Neural progenitor cell (in vitro differentiated cells): ENCODE measurements around the gene DONSON. TPM values are rescaled to one million over a fixed set of nuclear protein-coding genes. Genes with fewer than 3 reads are reported as not detected.

ENCODE experiments used
- DNase-seq: peaks from one replicate; pipeline ENCODE4 v3.0.0-alpha.2; 2016; ENCODE audit warnings: low spot score
- H2AFZ ChIP-seq: fragments of 200-600 bp; sonication (generic); replicated peaks from 2 replicates; pipeline ENCODE4 v1.6.1; 2016; ENCODE audit warnings: antibody characterized with exemption
- H3F3A ChIP-seq: fragments of 200-600 bp; sonication (generic); 2 replicates; pipeline ENCODE4 v1.6.1; 2016; ENCODE audit warnings: antibody characterized with exemption, low read depth
- H3K27ac ChIP-seq: fragments of 200-600 bp; sonication (generic); 2 replicates; pipeline ENCODE4 v1.5.1; 2016; ENCODE audit warnings: mild to moderate bottlenecking
- H3K27me3 ChIP-seq: fragments of 200-600 bp; sonication (generic); 2 replicates; pipeline ENCODE4 v1.6.1; 2016; ENCODE audit warnings: mild to moderate bottlenecking, moderate library complexity
- H3K36me3 ChIP-seq: fragments of 200-600 bp; sonication (generic); 2 replicates; pipeline ENCODE4 v1.5.1; 2016
- H3K4me1 ChIP-seq: fragments of 200-600 bp; sonication (generic); 2 replicates; pipeline ENCODE4 v1.6.1; 2016; ENCODE audit warnings: mixed run types
- H3K4me2 ChIP-seq: fragments of 200-600 bp; sonication (generic); 2 replicates; pipeline ENCODE4 v1.6.1; 2016
- H3K4me3 ChIP-seq: fragments of 200-600 bp; sonication (generic); 2 replicates; pipeline ENCODE4 v1.5.1; 2016
- H3K79me2 ChIP-seq: fragments of 200-600 bp; sonication (generic); 2 replicates; pipeline ENCODE4 v1.6.1; 2016; ENCODE audit warnings: low read depth
- H3K9ac ChIP-seq: fragments of 200-600 bp; sonication (generic); 2 replicates; pipeline ENCODE4 v1.6.1; 2016
- H3K9me3 ChIP-seq: fragments of 200-600 bp; sonication (generic); 2 replicates; pipeline ENCODE4 v1.5.1; 2016; ENCODE audit warnings: low read depth
- H4K20me1 ChIP-seq: fragments of 200-600 bp; sonication (generic); 2 replicates; pipeline ENCODE4 v1.6.1; 2016; ENCODE audit warnings: low read depth
- H3K27ac Mint-ChIP-seq: 3 replicates; pipeline ENCODE4 v1.8.0; 2021; ENCODE audit warnings: mixed read lengths
- H3K27me3 Mint-ChIP-seq: 2 replicates; pipeline ENCODE4 v1.8.0; 2022; ENCODE audit warnings: low read depth, mild to moderate bottlenecking, inconsistent platforms, moderate library complexity, mixed read lengths; ENCODE audit not compliant: insufficient read depth
- H3K36me3 Mint-ChIP-seq: 3 replicates; pipeline ENCODE4 v1.8.0; 2021; ENCODE audit warnings: mixed read lengths
- H3K4me1 Mint-ChIP-seq: 3 replicates; pipeline ENCODE4 v1.8.0; 2021; ENCODE audit warnings: mixed read lengths
- H3K4me3 Mint-ChIP-seq: 3 replicates; pipeline ENCODE4 v1.8.0; 2021; ENCODE audit warnings: mild to moderate bottlenecking, moderate library complexity, mixed read lengths
- H3K9me3 Mint-ChIP-seq: 3 replicates; pipeline ENCODE4 v1.8.0; 2020; ENCODE audit warnings: mixed read lengths
- EZH2 ChIP-seq: fragments of 200-600 bp; sonication (generic); IDR thresholded peaks from 2 replicates; pipeline ENCODE4 v1.6.1; 2017; ENCODE audit warnings: antibody characterized with exemption, mild to moderate bottlenecking, moderate library complexity
- EZH2phosphoT487 ChIP-seq: fragments of 200-600 bp; sonication (generic); IDR thresholded peaks from 2 replicates; pipeline ENCODE4 v1.6.1; 2017; ENCODE audit warnings: antibody characterized with exemption
- total RNA-seq: library from RNA; depleted of rRNA; stranded (reverse); fragments of >200 nt; gene quantifications from 2 replicates; pipeline ENCODE4 v1.2.3, GENCODE V29; 2015; ENCODE audit warnings: low replicate concordance
- TF ChIP-seq, protein P1 (sequence below): fragments of 200-600 bp; sonication (generic); IDR thresholded peaks from 2 replicates; pipeline ENCODE4 v1.5.1; 2017; ENCODE audit warnings: antibody characterized with exemption, mild to moderate bottlenecking

DONSON gene
- total RNA-seq, 1 donor from 2014 or later = 67.8 TPM

GRCh38 chr21:33562389-33562788, 26.1 kb downstream of the DONSON start:
- Mint-ChIP-seq H3K27ac (no peak overlapping the region), H3K36me3 (peaks cover 35% of the 10 kb centered on the region), H3K27me3 (no peaks in the 10 kb centered on the region), H3K4me3 (no peak overlapping the region), H3K4me1 (no peaks in the 10 kb centered on the region), H3K9me3 (no peaks in the 10 kb centered on the region)
- Histone ChIP-seq H3K4me3 (no peak overlapping the region), H4K20me1 (peaks cover 63% of the 10 kb centered on the region), H3K9ac (no peak overlapping the region), H3K4me1 (no peaks in the 10 kb centered on the region), H3F3A (peaks cover 58% of the 10 kb centered on the region), H3K79me2 (peaks cover 80% of the 10 kb centered on the region), H3K36me3 (peaks cover 55% of the 10 kb centered on the region), H3K27me3 (no peaks in the 10 kb centered on the region), H3K27ac (no peak overlapping the region), H2AFZ (no peak overlapping the region), H3K9me3 (no peaks in the 10 kb centered on the region), H3K4me2 (no peak overlapping the region)
- TF ChIP-seq, protein P1, sequence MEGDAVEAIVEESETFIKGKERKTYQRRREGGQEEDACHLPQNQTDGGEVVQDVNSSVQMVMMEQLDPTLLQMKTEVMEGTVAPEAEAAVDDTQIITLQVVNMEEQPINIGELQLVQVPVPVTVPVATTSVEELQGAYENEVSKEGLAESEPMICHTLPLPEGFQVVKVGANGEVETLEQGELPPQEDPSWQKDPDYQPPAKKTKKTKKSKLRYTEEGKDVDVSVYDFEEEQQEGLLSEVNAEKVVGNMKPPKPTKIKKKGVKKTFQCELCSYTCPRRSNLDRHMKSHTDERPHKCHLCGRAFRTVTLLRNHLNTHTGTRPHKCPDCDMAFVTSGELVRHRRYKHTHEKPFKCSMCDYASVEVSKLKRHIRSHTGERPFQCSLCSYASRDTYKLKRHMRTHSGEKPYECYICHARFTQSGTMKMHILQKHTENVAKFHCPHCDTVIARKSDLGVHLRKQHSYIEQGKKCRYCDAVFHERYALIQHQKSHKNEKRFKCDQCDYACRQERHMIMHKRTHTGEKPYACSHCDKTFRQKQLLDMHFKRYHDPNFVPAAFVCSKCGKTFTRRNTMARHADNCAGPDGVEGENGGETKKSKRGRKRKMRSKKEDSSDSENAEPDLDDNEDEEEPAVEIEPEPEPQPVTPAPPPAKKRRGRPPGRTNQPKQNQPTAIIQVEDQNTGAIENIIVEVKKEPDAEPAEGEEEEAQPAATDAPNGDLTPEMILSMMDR = no peak
- TF ChIP-seq EZH2 (no peak), EZH2phosphoT487 (no peak)
- no peak for DNase-seq

- H3K4me3 ChIP-seq = no peak overlapping the region
- Mint-ChIP-seq H3K27me3 (peaks cover 2% of the 10 kb centered on the region), H3K4me1 (peaks cover 3% of the 10 kb centered on the region), H3K27ac (no peak overlapping the region), H3K36me3 (peaks cover 41% of the 10 kb centered on the region), H3K9me3 (no peaks in the 10 kb centered on the region), H3K4me3 (no peak overlapping the region)
- no peaks in the 10 kb centered on the region for H3K4me1 ChIP-seq
- TF ChIP-seq, protein P1 = no peak
- TF ChIP-seq EZH2 (no peak), EZH2phosphoT487 (no peak)
- H3K79me2 ChIP-seq = peaks cover 90% of the 10 kb centered on the region
- DNase-seq = no peak
- H3K4me2 ChIP-seq = no peak overlapping the region
- no peaks in the 10 kb centered on the region for H3K9me3 ChIP-seq
- H3K9ac ChIP-seq = no peak overlapping the region
- no peak overlapping the region for H3K27ac ChIP-seq
- peaks cover 71% of the 10 kb centered on the region for H4K20me1 ChIP-seq
- peaks cover 48% of the 10 kb centered on the region for H3K36me3 ChIP-seq
- H3F3A ChIP-seq = peaks cover 50% of the 10 kb centered on the region
- H2AFZ ChIP-seq = no peak overlapping the region
- H3K27me3 ChIP-seq = no peaks in the 10 kb centered on the region
Observed at GRCh38 chr21:33561373-33561772, 27.1 kb downstream of the DONSON start.

DNA sequence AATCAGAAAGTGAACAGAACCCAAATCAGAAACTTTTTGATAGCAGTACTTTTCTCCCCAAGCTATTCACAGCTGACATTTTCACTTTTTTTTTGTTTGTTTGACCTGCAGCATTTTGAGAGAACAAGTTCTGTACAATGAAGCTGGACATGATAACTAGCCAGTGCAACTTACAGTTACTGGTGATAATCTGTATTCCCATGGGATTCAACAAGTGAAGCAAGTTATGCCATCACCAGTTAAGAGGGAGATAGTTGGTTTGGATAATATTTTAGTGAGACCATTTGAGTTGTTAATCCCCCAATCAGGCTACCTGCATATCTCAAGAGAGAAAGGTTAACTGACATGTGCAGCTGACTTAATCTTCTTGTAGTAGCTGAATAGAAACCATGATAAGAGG, 27.5 kb downstream of the DONSON start:
- Histone ChIP-seq H3F3A (peaks cover 47% of the 10 kb centered on the region), H3K79me2 (peaks cover 92% of the 10 kb centered on the region), H3K4me2 (no peak overlapping the region), H3K4me1 (no peaks in the 10 kb centered on the region), H4K20me1 (peaks cover 71% of the 10 kb centered on the region), H2AFZ (no peak overlapping the region), H3K4me3 (no peak overlapping the region), H3K27me3 (no peaks in the 10 kb centered on the region), H3K27ac (no peak overlapping the region), H3K9me3 (no peaks in the 10 kb centered on the region), H3K36me3 (peaks cover 50% of the 10 kb centered on the region), H3K9ac (no peak overlapping the region)
- Mint-ChIP-seq H3K27me3 (peaks cover 2% of the 10 kb centered on the region), H3K9me3 (no peaks in the 10 kb centered on the region), H3K4me3 (no peak overlapping the region), H3K27ac (no peak overlapping the region), H3K4me1 (peaks cover 3% of the 10 kb centered on the region), H3K36me3 (peaks cover 45% of the 10 kb centered on the region)
- no peak for DNase-seq
- TF ChIP-seq EZH2phosphoT487 (no peak), EZH2 (no peak)
- TF ChIP-seq, protein P1 = no peak
